HG03280 (cell line): Measurements from ENCODE around the gene TMC3.

ENCODE experiments used
- ATAC-seq: cut with Tn5 transposase; IDR thresholded peaks from one replicate; pipeline ENCODE4 v1.9.1; 2021; ENCODE audit warnings: mild to moderate bottlenecking, moderate library complexity; ENCODE audit not compliant: unreplicated experiment

The TMC3 gene

DNA sequence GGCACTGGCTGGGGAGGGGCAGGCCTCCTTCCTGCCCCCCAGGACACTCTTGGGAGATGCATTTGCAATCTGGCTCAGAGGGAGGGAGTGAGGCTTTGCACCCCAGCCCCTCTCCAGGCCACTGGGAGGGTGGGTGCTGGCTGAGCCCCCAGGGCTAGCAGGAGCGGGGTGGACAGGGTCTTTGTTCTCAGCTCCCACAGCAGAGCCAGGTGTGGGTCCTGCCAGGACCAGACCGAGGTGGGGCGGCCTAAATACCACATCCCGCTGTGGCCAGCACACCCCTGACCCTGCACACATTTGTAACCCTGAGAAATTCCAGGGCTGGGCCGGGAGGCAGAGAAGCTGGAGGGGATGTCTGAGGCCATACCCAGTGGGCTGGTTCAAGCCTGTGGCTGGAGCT is 91.1 kb downstream of the TMC3 start:
- no peak for ATAC-seq

DNA sequence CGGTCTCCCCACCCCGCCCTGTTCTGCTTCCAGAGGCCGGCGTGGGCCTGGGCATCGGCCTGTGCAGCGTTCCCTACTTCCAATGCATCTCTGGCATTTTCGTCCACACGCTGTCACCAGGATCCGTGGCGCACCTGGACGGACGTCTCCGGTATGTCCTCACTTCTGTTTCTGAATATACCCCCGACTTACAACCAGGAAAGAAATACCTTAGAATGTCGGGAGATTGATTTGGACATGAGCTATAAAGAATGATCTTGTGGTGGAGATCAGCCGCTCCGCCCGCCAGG is 91.5 kb downstream of the TMC3 start:
- ATAC-seq = no peak

GRCh38 chr15:81281766-81282605 is 92.0 kb downstream of the TMC3 start:
- ATAC-seq = no peak

GRCh38 chr15:81281456-81281735 is 92.6 kb downstream of the TMC3 start:
- ATAC-seq = no peak
